Prostate gland (tissue), 2 donors: ENCODE data around the gene EMX1. TPM values are rescaled to one million over a fixed set of nuclear protein-coding genes. Genes with fewer than 3 reads are reported as not detected.

Source experiments
- DNase-seq: peaks from one replicate; pipeline ENCODE4 v3.0.0-alpha.2; 2019; ENCODE audit warnings: low spot score
- H3K27ac ChIP-seq, 2 donors: fragments of 200-600 bp; sonication (generic); 2 replicates each; pipeline ENCODE4 v1.5.1; 2017 to 2019
- H3K27me3 ChIP-seq: fragments of 200-600 bp; sonication (generic); replicated peaks from 2 replicates; pipeline ENCODE4 v1.5.1; 2019; ENCODE audit not compliant: insufficient read depth
- H3K36me3 ChIP-seq, 2 donors: fragments of 200-600 bp; sonication (generic); 1 replicate in 1 of 2; 2 replicates in 1 of 2; pipeline versions ENCODE4 v1.5.1 to v1.8.1; 2017 to 2019
- H3K4me1 ChIP-seq: fragments of 200-600 bp; sonication (generic); replicated peaks from 2 replicates; pipeline ENCODE4 v1.5.1; 2019
- H3K4me3 ChIP-seq, 2 donors: fragments of 200-600 bp; sonication (generic); 2 replicates each; pipeline ENCODE4 v1.5.1; 2017 to 2019
- H3K9me3 ChIP-seq: fragments of 200-600 bp; sonication (generic); 2 replicates; pipeline ENCODE4 v1.5.1; 2017
- POLR2A ChIP-seq: fragments of 450-650 bp; IDR thresholded peaks from one replicate; pipeline ENCODE4 v1.6.1; 2016; ENCODE audit warnings: antibody characterized with exemption, mild to moderate bottlenecking
- POLR2AphosphoS5 ChIP-seq: sonication (generic); formaldehyde crosslinking; IDR thresholded peaks from one replicate; pipeline ENCODE4 v1.6.1; 2017; ENCODE audit warnings: antibody characterized with exemption
- whole genome bisulfite sequencing: methylation state at CpG from one replicate; pipeline ENCODE4 v1.1.5; 2018; 5-methylcytosine and 5-hydroxymethylcytosine counted together
- intact Hi-C: fragments of 100-400 bp; cut with DNase I; formaldehyde crosslinking; loops from one replicate; pipeline ENCODE4 v1.14.2; 2022
- total RNA-seq, 2 donors: library from RNA; depleted of rRNA; stranded (reverse); fragments of >200 nt; gene quantifications; one replicate each; pipeline ENCODE4 v1.1.0, GENCODE V29; 2016
- TF ChIP-seq, protein P1 (sequence below), 4 experiments: fragments of 200-600 bp in 2 of 4; fragments of 450-650 bp in 2 of 4; sonication (generic) in 2 of 4; IDR thresholded peaks; 1 replicate in 3 of 4; 2 replicates in 1 of 4; pipeline ENCODE4 v1.5.1; 2016 to 2019; ENCODE audit warnings: antibody characterized with exemption in 4 of 4, mild to moderate bottlenecking in 2 of 4, moderate library complexity in 2 of 4

Gene EMX1
- total RNA-seq, 2 donors from 2014 or later: 9.8 TPM; not detected in 1

DNA sequence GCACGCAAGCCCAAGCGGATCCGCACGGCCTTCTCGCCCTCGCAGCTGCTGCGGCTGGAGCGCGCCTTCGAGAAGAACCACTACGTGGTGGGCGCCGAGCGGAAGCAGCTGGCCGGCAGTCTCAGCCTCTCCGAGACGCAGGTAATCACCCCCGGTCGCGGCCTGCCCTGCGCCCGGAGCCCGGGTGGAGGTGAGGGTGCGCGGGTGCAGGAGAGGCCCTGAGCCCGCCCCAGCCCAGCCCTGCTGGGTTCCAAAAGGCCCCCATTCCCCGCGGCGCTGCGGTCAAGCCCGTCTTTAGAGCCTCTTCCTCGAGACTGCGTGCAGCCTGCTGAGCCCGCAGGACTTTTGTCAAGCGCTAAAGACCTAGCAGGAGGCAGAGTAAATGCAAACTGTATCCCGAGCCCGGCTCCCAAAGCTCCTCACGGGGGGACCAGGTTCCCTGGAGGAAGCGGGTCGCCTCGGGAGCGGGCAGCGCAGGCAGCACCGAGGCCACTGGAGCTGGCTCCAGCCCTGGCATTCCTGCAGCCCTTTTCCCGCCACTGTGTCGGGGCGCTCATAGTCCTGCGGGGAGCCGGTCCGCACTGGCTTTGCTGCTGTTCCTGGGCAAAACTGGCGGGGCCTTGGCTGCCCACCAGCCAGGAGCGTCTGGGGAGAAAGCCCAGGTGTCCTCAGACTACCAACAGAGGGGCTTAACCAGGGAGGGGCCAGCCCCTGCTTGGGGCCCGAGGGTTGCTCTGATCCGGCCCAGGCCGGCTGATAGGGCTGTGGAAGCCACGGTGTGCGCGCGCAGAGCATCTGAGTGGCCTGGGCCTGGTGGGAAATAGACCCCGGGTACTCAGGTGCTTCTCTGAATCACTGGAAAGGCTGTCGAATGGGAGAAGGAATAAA lies 7.3 kb downstream of the EMX1 start:
- peaks cover 59% of the 10 kb centered on the region for H3K27me3 ChIP-seq
- no peak for DNase-seq
- H3K4me1 ChIP-seq: peaks cover 5% of the 10 kb centered on the region
- TF ChIP-seq POLR2AphosphoS5: no peak
- TF ChIP-seq, protein P1, sequence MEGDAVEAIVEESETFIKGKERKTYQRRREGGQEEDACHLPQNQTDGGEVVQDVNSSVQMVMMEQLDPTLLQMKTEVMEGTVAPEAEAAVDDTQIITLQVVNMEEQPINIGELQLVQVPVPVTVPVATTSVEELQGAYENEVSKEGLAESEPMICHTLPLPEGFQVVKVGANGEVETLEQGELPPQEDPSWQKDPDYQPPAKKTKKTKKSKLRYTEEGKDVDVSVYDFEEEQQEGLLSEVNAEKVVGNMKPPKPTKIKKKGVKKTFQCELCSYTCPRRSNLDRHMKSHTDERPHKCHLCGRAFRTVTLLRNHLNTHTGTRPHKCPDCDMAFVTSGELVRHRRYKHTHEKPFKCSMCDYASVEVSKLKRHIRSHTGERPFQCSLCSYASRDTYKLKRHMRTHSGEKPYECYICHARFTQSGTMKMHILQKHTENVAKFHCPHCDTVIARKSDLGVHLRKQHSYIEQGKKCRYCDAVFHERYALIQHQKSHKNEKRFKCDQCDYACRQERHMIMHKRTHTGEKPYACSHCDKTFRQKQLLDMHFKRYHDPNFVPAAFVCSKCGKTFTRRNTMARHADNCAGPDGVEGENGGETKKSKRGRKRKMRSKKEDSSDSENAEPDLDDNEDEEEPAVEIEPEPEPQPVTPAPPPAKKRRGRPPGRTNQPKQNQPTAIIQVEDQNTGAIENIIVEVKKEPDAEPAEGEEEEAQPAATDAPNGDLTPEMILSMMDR (IDR thresholded peaks at IDR 0.05): no peak
- no peak for TF ChIP-seq POLR2A
- no peak overlapping the region for H3K27ac ChIP-seq
- 5% methylated on average over 60 of the region's 61 CpGs for WGBS
- no peaks in the 10 kb centered on the region for H3K36me3 ChIP-seq
- no peak overlapping the region for H3K4me3 ChIP-seq
- intact Hi-C loops: no loop called here
- H3K9me3 ChIP-seq: no peaks in the 10 kb centered on the region

DNA sequence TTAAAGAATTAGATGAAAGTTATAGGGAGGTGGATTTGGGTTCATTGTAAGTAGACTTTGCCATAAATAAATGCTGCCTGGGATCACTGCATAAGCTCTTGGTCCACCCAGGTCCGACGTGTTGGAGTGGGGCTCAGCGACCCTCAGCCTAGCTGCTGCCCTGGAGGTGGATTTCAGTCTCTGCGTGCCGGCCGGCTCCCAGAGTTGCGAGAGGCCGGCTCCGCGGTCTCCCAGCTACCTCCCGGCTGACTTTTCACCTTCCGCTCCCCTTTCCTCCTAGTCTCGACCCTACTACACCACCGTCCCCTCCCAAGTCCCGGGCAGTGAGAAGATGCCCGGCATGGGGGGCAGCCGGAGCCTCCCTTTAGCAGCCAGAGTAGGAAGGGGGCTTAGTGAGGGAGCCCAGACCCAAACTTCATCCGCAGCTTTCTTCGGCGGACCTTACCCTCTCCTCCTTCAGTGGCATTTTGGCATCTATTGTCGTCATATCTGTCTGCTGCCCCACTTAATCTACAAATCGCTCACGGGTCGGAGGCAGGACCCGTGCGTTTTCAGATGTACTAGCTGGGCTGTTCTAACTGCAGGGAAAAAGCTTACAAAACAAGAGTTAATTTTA lies 8.1 kb downstream of the EMX1 start:
- no peaks in the 10 kb centered on the region for H3K36me3 ChIP-seq
- 11% methylated on average over 26 of the region's 26 CpGs for WGBS
- intact Hi-C loops: no loop called here

DNA sequence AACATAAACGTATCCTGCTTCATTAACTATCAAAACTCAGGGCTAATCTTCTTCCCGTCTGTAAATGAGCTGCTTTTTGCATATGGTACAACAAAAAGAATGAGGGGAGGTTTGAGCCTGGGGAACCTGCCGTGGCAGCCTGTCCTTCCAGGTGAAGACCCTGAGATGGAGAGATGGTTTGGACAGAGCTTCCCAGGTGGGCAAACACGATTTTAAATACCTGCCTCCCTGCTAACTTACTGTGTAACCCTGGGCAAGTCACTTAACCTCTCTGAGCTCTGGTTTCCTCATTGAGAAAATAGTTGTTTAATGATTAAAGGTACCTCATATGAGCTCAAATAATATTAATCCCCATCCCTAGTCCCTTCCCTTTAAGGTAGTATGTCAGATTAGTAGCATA lies 9.0 kb downstream of the EMX1 start:
- no peak for DNase-seq
- Histone ChIP-seq H3K27ac (no peak overlapping the region), H3K4me3 (no peak overlapping the region), H3K9me3 (no peaks in the 10 kb centered on the region), H3K27me3 (peaks cover 42% of the 10 kb centered on the region), H3K36me3 (no peaks in the 10 kb centered on the region), H3K4me1 (no peaks in the 10 kb centered on the region)
- intact Hi-C loops: no loop called here
- TF ChIP-seq POLR2AphosphoS5 (no peak), POLR2A (no peak)
- TF ChIP-seq, protein P1 (IDR thresholded peaks at IDR 0.05): no peak
- 16% methylated on average over 4 of the region's 4 CpGs for WGBS

More for the DNA sequence above, 8.1 kb downstream of the EMX1 start:
- Histone ChIP-seq H3K27me3 (peaks cover 51% of the 10 kb centered on the region), H3K27ac (no peak overlapping the region), H3K4me1 (peaks cover 2% of the 10 kb centered on the region), H3K4me3 (no peak overlapping the region), H3K9me3 (no peaks in the 10 kb centered on the region)
- DNase-seq: no peak
- TF ChIP-seq, protein P1 (IDR thresholded peaks at IDR 0.05): no peak
- TF ChIP-seq POLR2A: no peak
- no peak for TF ChIP-seq POLR2AphosphoS5

DNA sequence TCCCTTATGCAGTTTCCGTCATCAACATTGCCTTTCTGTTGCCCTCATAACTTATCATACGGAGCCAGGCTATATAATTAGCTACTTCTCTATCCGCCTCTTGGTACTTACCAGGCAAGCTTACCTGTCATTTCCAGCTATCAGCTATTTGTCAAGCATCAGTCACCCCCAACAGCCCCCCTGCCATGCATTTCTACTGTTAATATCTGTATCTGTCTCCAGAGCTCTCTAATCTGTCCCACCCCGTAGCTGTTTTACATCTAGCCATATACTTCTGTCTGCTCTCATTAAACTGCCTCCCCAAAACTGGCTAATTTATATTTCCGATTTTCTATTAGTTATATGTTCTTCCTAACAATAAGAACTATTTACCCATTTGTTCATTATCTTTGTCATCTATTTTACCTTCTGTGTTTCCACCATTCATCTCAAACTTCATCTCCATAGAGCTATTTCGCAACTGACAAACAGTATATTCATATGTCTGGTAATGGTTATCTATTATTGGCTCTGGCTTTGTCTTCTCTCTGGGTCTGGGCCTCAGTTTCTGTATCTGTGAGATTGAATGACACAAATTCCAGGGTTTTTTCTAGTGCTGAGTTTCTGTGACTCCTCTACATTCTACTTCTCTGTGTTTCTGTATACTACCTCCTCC lies 9.6 kb downstream of the EMX1 start:
- peaks cover 40% of the 10 kb centered on the region for H3K27me3 ChIP-seq
- WGBS: 54% methylated on average over 6 of the region's 6 CpGs

More for the DNA sequence above, 9.6 kb downstream of the EMX1 start:
- H3K36me3 ChIP-seq: no peaks in the 10 kb centered on the region
- no peak overlapping the region for H3K27ac ChIP-seq
- H3K9me3 ChIP-seq: no peaks in the 10 kb centered on the region
- H3K4me3 ChIP-seq: no peak overlapping the region
- TF ChIP-seq POLR2AphosphoS5: no peak
- no peak for TF ChIP-seq POLR2A
- TF ChIP-seq, protein P1 (IDR thresholded peaks at IDR 0.05): no peak
- H3K4me1 ChIP-seq: no peaks in the 10 kb centered on the region
- intact Hi-C loops: no loop called here
- DNase-seq: no peak
